ENCODE measurements around the gene DCAF7. TPM values are rescaled to one million over a fixed set of nuclear protein-coding genes. Genes with fewer than 3 reads are reported as not detected.

The DCAF7 gene
- total and polyA plus RNA-seq, 2 of the 4 experiments (the other 2 are of a cell fraction) = 40.9 to 52.8 TPM

- Histone ChIP-seq H2BK15ac (ENCODE audit: low read depth, low read length) (no peak overlapping the region), H4K20me1 (ENCODE audit: insufficient read depth, low read length) (no peaks in the 10 kb centered on the region), H3K56ac (ENCODE audit: extremely low read depth, insufficient read depth, low read length) (no peak overlapping the region), H3K4me2 (ENCODE audit: low read depth, low read length) (no peak overlapping the region), H4K5ac (ENCODE audit: low read depth, low read length) (no peak overlapping the region), H4K91ac (ENCODE audit: insufficient read depth, low read depth, low read length) (no peak overlapping the region), H2AK5ac (ENCODE audit: low read depth, low read length) (no peak overlapping the region), H3K9me3 (ENCODE audit: control insufficient read depth, insufficient read depth, low read length) (peaks cover 5% of the 10 kb centered on the region; the same call in 1 of the 2 replicates), H3K4me3 (ENCODE audit: insufficient read depth, low read depth, low read length) (no peak overlapping the region), H3K4me1 (ENCODE audit: control insufficient read depth, insufficient read depth, low read length) (no peaks in the 10 kb centered on the region), H3K36me3 (ENCODE audit: control insufficient read depth, insufficient read depth, low read length) (no peaks in the 10 kb centered on the region), H4K8ac (ENCODE audit: low read depth in 2 of 2, low read length in 2 of 2) (no peak overlapping the region), H2BK5ac (ENCODE audit: low read depth, low read length, poor library complexity, severe bottlenecking) (no peak overlapping the region), H3K23ac (ENCODE audit: low read depth, low read length) (no peak overlapping the region), H2AFZ (replicated peaks; ENCODE audit: low read length, poor library complexity) (no peak overlapping the region), H3K14ac (replicated peaks; ENCODE audit: low read depth, low read length) (no peak overlapping the region), H3K9ac (ENCODE audit: low read depth, low read length) (no peak overlapping the region), H3K18ac (ENCODE audit: low read depth, low read length) (no peak overlapping the region), H2AK9ac (replicated peaks; ENCODE audit: low read depth, low read length, poor library complexity) (no peak overlapping the region), H3K27ac (ENCODE audit: insufficient read depth, low read length) (no peak overlapping the region), H3K27me3 (ENCODE audit: control insufficient read depth, insufficient read depth, low read length) (peaks cover 21% of the 10 kb centered on the region; the same call in 1 of the 2 replicates), H3K4ac (ENCODE audit: low read depth, low read length) (no peak overlapping the region), H3K9me1 (ENCODE audit: insufficient read depth, low read length) (peaks cover 5% of the 10 kb centered on the region; the same call in 1 of the 2 replicates), H2BK120ac (ENCODE audit: low read depth, low read length) (no peak overlapping the region), H3K79me1 (ENCODE audit: low read depth in 1 of 2, low read length in 2 of 2) (no peaks in the 10 kb centered on the region), H2BK20ac (ENCODE audit: low read depth, low read length) (no peak overlapping the region)
- ChIA-PET POLR2A (ENCODE audit: unreplicated experiment) (no interaction called here), CTCF (interaction anchor here (1.0 kb wide), 1 partner anchor 39 kb away, joined by 3 read pairs; no protein-coding TSS in a partner anchor)
- WGBS, 2 experiments (ENCODE audit: extremely low coverage in 2 of 2, insufficient read length in 1 of 2) = no CpG with 5 or more reads among the region's 9 CpGs
- in situ Hi-C loops (cut with MboI; ENCODE audit: low sequenced_read_pairs) = no loop called here
- intact Hi-C loops (cut with micrococcal nuclease) = no loop called here
- dilution Hi-C loops (cut with HindIII; ENCODE audit: low sequenced_read_pairs, unreplicated experiment) = no loop called here
- no peak for ATAC-seq (ENCODE audit: low read depth)
- TF ChIP-seq MAFK (IDR thresholded peaks at IDR 0.05; ENCODE audit: low read depth, low read length) (no peak), NFE2L2 (IDR thresholded peaks at IDR 0.05; ENCODE audit: low read depth, low read length) (no peak), MXI1 (IDR thresholded peaks at IDR 0.05; ENCODE audit: borderline replicate concordance, low read depth, low read length) (no peak), CTCF (conservative IDR thresholded peaks at IDR 0.05; ENCODE audit: low read depth, low read length) (no peak), CEBPB (IDR thresholded peaks at IDR 0.05; ENCODE audit: low read depth, low read length) (no peak), ELK1 (IDR thresholded peaks at IDR 0.05; ENCODE audit: borderline replicate concordance, low read depth, low read length) (no peak), MAZ (IDR thresholded peaks at IDR 0.05; ENCODE audit: borderline replicate concordance, low read depth, low read length) (no peak), POLR2A (IDR thresholded peaks at IDR 0.05; ENCODE audit: low read depth, low read length) (no peak), USF2 (IDR thresholded peaks at IDR 0.05; ENCODE audit: low read depth, low read length) (no peak), RAD21 (IDR thresholded peaks at IDR 0.05; ENCODE audit: low read length) (no peak), RCOR1 (IDR thresholded peaks at IDR 0.05; ENCODE audit: insufficient replicate concordance, low read length) (no peak), FOS (IDR thresholded peaks at IDR 0.05; ENCODE audit: low read depth, low read length) (no peak), SMC3 (IDR thresholded peaks at IDR 0.05; ENCODE audit: low read depth, low read length) (no peak), CHD1 (IDR thresholded peaks at IDR 0.05; ENCODE audit: low read depth, low read length) (no peak), RFX5 (IDR thresholded peaks at IDR 0.05; ENCODE audit: low read depth, low read length) (no peak), BHLHE40 (IDR thresholded peaks at IDR 0.05; ENCODE audit: low read depth, low read length) (no peak)
- DNase-seq = no peak
- no TSS peak for BruUV-seq (replicated peaks)
These were observed 44.9 kb upstream of the DCAF7 start for GRCh38 chr17:63505341-63505740.

All from IMR-90 (cell line).